ENCODE data around the gene PRKN.

Gene PRKN

GRCh38 chr6:162675503-162675902 lies 52.1 kb downstream of the PRKN start:
- TF ChIP-seq ZNF274 (IDR thresholded peaks at IDR 0.05; ENCODE audit: low read depth, low read length), result no peak

GRCh38 chr6:162674452-162674851 lies 53.1 kb downstream of the PRKN start:
- H3K4me3 ChIP-seq (ENCODE audit: low read length), result no peak overlapping the region
- TF ChIP-seq ZNF274 (IDR thresholded peaks at IDR 0.05; ENCODE audit: low read depth, low read length), result no peak

More at GRCh38 chr6:162675503-162675902, 52.1 kb downstream of the PRKN start:
- H3K4me3 ChIP-seq (ENCODE audit: low read length), result no peak overlapping the region

GRCh38 chr6:162671580-162672165 lies 55.9 kb downstream of the PRKN start:
- TF ChIP-seq ZNF274 (IDR thresholded peaks at IDR 0.05; ENCODE audit: low read depth, low read length), result no peak
- H3K4me3 ChIP-seq (ENCODE audit: low read length), result no peak overlapping the region

GRCh38 chr6:162670345-162670744 lies 57.2 kb downstream of the PRKN start:
- TF ChIP-seq ZNF274 (IDR thresholded peaks at IDR 0.05; ENCODE audit: low read depth, low read length), result no peak
- H3K4me3 ChIP-seq (ENCODE audit: low read length), result no peak overlapping the region

GRCh38 chr6:162666246-162666645 lies 61.3 kb downstream of the PRKN start:
- H3K4me3 ChIP-seq (ENCODE audit: low read length), result no peak overlapping the region
- no peak for TF ChIP-seq ZNF274 (IDR thresholded peaks at IDR 0.05; ENCODE audit: low read depth, low read length)

- no peak for TF ChIP-seq ZNF274 (IDR thresholded peaks at IDR 0.05; ENCODE audit: low read depth, low read length)
- no peak overlapping the region for H3K4me3 ChIP-seq (ENCODE audit: low read length)
Observed at GRCh38 chr6:162653808-162654207, 73.8 kb downstream of the PRKN start.

- no peak for TF ChIP-seq ZNF274 (IDR thresholded peaks at IDR 0.05; ENCODE audit: low read depth, low read length)
- H3K4me3 ChIP-seq (ENCODE audit: low read length), result no peak overlapping the region
Observed at GRCh38 chr6:162651505-162651904, 76.1 kb downstream of the PRKN start.

- no peak overlapping the region for H3K4me3 ChIP-seq (ENCODE audit: low read length)
- no peak for TF ChIP-seq ZNF274 (IDR thresholded peaks at IDR 0.05; ENCODE audit: low read depth, low read length)
Observed at GRCh38 chr6:162649271-162649670, 78.3 kb downstream of the PRKN start.

GRCh38 chr6:162644153-162644552 lies 83.4 kb downstream of the PRKN start:
- no peak for TF ChIP-seq ZNF274 (IDR thresholded peaks at IDR 0.05; ENCODE audit: low read depth, low read length)
- H3K4me3 ChIP-seq (ENCODE audit: low read length), result no peak overlapping the region

- H3K4me3 ChIP-seq (ENCODE audit: low read length), result no peak overlapping the region
- no peak for TF ChIP-seq ZNF274 (IDR thresholded peaks at IDR 0.05; ENCODE audit: low read depth, low read length)
Observed at GRCh38 chr6:162640756-162641155, 86.8 kb downstream of the PRKN start.

- no peak overlapping the region for H3K4me3 ChIP-seq (ENCODE audit: low read length)
- TF ChIP-seq ZNF274 (IDR thresholded peaks at IDR 0.05; ENCODE audit: low read depth, low read length), result no peak
Observed at GRCh38 chr6:162639951-162640350, 87.6 kb downstream of the PRKN start.

GRCh38 chr6:162638931-162639574 lies 88.5 kb downstream of the PRKN start:
- no peak overlapping the region for H3K4me3 ChIP-seq (ENCODE audit: low read length)
- no peak for TF ChIP-seq ZNF274 (IDR thresholded peaks at IDR 0.05; ENCODE audit: low read depth, low read length)

- no peak for TF ChIP-seq ZNF274 (IDR thresholded peaks at IDR 0.05; ENCODE audit: low read depth, low read length)
- no peak overlapping the region for H3K4me3 ChIP-seq (ENCODE audit: low read length)
Observed at GRCh38 chr6:162637317-162637716, 90.2 kb downstream of the PRKN start.

- TF ChIP-seq ZNF274 (IDR thresholded peaks at IDR 0.05; ENCODE audit: low read depth, low read length), result no peak
- no peak overlapping the region for H3K4me3 ChIP-seq (ENCODE audit: low read length)
Observed at GRCh38 chr6:162636167-162636566, 91.4 kb downstream of the PRKN start.

GRCh38 chr6:162631546-162631945 lies 96.0 kb downstream of the PRKN start:
- no peak for TF ChIP-seq ZNF274 (IDR thresholded peaks at IDR 0.05; ENCODE audit: low read depth, low read length)
- H3K4me3 ChIP-seq (ENCODE audit: low read length), result no peak overlapping the region

GRCh38 chr6:162630069-162630468 lies 97.5 kb downstream of the PRKN start:
- TF ChIP-seq ZNF274 (IDR thresholded peaks at IDR 0.05; ENCODE audit: low read depth, low read length), result no peak
- H3K4me3 ChIP-seq (ENCODE audit: low read length), result no peak overlapping the region

All from GM08714 (cell line).